Measurements from ENCODE around the gene TFAP2B.

Gene TFAP2B

DNA sequence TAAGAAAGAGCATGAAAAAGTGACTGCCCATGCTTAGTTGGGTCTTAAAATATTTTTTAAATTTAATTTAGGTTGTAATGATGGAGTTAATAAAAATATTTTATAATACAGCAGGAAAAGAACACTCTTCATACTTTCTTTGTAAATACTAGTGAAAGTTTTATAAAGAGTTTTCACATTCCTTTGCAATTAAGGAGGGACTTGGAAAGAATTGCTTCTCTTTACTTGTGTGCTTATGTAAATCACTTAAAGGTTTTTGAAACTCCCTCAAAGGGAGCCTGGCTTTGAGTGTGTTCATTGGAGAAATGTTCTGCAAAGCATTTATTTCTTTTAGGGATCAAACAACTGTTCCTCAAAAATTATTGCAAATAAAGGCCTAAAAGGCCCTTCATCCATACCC lies 11.6 kb upstream of the TFAP2B start:
- no peaks in the 10 kb centered on the region for H3K36me3 ChIP-seq (ENCODE audit: control insufficient read depth in 1 of 2, insufficient read depth in 2 of 2, low read depth in 1 of 2, low read length in 2 of 2)
- no peak overlapping the region for H3K4ac ChIP-seq (ENCODE audit: low read depth in 1 of 2, low read length in 2 of 2)
- no peak overlapping the region for H3K23ac ChIP-seq (ENCODE audit: low read length in 2 of 2)
- no peak overlapping the region for H3K9ac ChIP-seq (ENCODE audit: low read length)
- no peak overlapping the region for H3K14ac ChIP-seq (ENCODE audit: low read length in 2 of 2)
- H3K4me2 ChIP-seq (ENCODE audit: low read length, poor library complexity, severe bottlenecking), result no peak overlapping the region
- no peaks in the 10 kb centered on the region for H3K4me1 ChIP-seq (ENCODE audit: control insufficient read depth, insufficient read depth, low read depth, low read length)
- H3K27me3 ChIP-seq (ENCODE audit: control insufficient read depth in 1 of 2, insufficient read depth in 1 of 2, low read length in 2 of 2), result no peaks in the 10 kb centered on the region
- H2BK5ac ChIP-seq (ENCODE audit: low read depth, low read length, poor library complexity, severe bottlenecking), result no peak overlapping the region
- no peak overlapping the region for H3K27ac ChIP-seq (ENCODE audit: low read length, poor library complexity, severe bottlenecking)
- H3K79me1 ChIP-seq (replicated peaks; ENCODE audit: low read length, poor library complexity, severe bottlenecking), result no peaks in the 10 kb centered on the region
- DNase-seq, result no peak
- no peak overlapping the region for H2BK15ac ChIP-seq (ENCODE audit: low read depth, poor library complexity, severe bottlenecking)
- H2BK120ac ChIP-seq (ENCODE audit: low read depth, low read length), result no peak overlapping the region
- H4K8ac ChIP-seq (ENCODE audit: low read length), result no peak overlapping the region
- H3K4me3 ChIP-seq (ENCODE audit: insufficient read depth in 1 of 2, low read depth in 1 of 2, low read length in 2 of 2), result no peak overlapping the region
- no peak overlapping the region for H3K18ac ChIP-seq (ENCODE audit: low read depth in 1 of 2, low read length in 2 of 2)
- H4K91ac ChIP-seq (ENCODE audit: low read length), result no peak overlapping the region
- no peak overlapping the region for H2AK5ac ChIP-seq (ENCODE audit: low read length, severe bottlenecking)
- H3K9me3 ChIP-seq (ENCODE audit: control insufficient read depth, low read length), result no peaks in the 10 kb centered on the region
- no peak overlapping the region for H2BK12ac ChIP-seq (ENCODE audit: low read length in 2 of 2)
- H2AFZ ChIP-seq (ENCODE audit: low read depth, low read length), result no peak overlapping the region

DNA sequence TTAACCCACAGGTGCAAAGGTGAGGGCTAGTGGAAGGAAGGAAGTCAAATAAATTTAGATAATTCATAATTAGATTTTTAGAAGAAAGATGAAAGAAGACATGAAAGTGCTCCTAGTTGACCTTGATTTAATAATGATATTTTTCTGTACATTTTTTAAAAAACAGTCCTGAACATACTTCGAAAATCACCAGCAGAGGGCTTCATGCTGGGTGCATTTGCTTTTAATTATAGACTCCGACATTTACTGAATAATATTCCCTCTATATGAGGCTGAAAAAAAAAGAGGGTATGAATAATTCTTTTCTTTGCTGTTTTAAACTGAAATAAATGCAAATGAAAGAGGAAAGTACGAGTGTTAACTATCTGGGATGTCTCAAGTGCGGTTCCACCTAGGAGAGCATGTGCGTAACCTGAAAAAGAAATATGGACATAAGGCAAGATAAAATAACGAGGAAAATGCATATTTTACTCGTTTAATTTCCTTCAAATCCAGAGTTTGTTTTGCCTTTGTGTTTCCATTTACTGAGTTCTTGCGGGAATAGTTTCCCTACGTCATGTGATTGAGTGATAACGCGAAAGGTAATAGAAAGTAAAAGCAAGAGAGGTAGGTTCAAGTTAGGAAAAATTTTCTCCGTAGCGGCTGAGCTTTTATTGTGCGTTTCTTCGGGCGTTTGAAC lies 3.1 kb upstream of the TFAP2B start:
- H3K4me2 ChIP-seq (ENCODE audit: low read length, poor library complexity, severe bottlenecking), result peak overlapping the region; percentile 89
- H3K18ac ChIP-seq (ENCODE audit: low read depth in 1 of 2, low read length in 2 of 2), result no peak overlapping the region
- no peaks in the 10 kb centered on the region for H3K36me3 ChIP-seq (ENCODE audit: control insufficient read depth in 1 of 2, insufficient read depth in 2 of 2, low read depth in 1 of 2, low read length in 2 of 2)
- H3K9me3 ChIP-seq (ENCODE audit: control insufficient read depth, low read length), result no peaks in the 10 kb centered on the region
- DNase-seq, result peak; percentile 9
- H3K4me1 ChIP-seq (ENCODE audit: control insufficient read depth, insufficient read depth, low read depth, low read length), result peaks cover 11% of the 10 kb centered on the region
- H2BK120ac ChIP-seq (ENCODE audit: low read depth, low read length), result no peak overlapping the region
- H2AFZ ChIP-seq (ENCODE audit: low read depth, low read length), result no peak overlapping the region
- H2BK12ac ChIP-seq (ENCODE audit: low read length in 2 of 2), result no peak overlapping the region
- no peak overlapping the region for H3K23ac ChIP-seq (ENCODE audit: low read length in 2 of 2)
- H2BK15ac ChIP-seq (ENCODE audit: low read depth, poor library complexity, severe bottlenecking), result no peak overlapping the region
- H3K27me3 ChIP-seq (ENCODE audit: control insufficient read depth in 1 of 2, insufficient read depth in 1 of 2, low read length in 2 of 2), result peaks cover 35 to 47% of the 10 kb centered on the region in 2 experiments
- H4K91ac ChIP-seq (ENCODE audit: low read length), result no peak overlapping the region
- no peaks in the 10 kb centered on the region for H3K79me1 ChIP-seq (replicated peaks; ENCODE audit: low read length, poor library complexity, severe bottlenecking)
- H3K4me3 ChIP-seq (ENCODE audit: insufficient read depth in 1 of 2, low read depth in 1 of 2, low read length in 2 of 2), result peak overlapping the region; percentile 37 to 82
- H3K4ac ChIP-seq (ENCODE audit: low read depth in 1 of 2, low read length in 2 of 2), result no peak overlapping the region
- no peak overlapping the region for H3K14ac ChIP-seq (ENCODE audit: low read length in 2 of 2)
- H2AK5ac ChIP-seq (ENCODE audit: low read length, severe bottlenecking), result no peak overlapping the region
- H2BK5ac ChIP-seq (ENCODE audit: low read depth, low read length, poor library complexity, severe bottlenecking), result no peak overlapping the region
- peak overlapping the region; percentile 74 for H3K9ac ChIP-seq (ENCODE audit: low read length)
- WGBS, result 29% methylated on average over 12 of the region's 16 CpGs
- H4K8ac ChIP-seq (ENCODE audit: low read length), result no peak overlapping the region
- no peak overlapping the region for H3K27ac ChIP-seq (ENCODE audit: low read length, poor library complexity, severe bottlenecking)

DNA sequence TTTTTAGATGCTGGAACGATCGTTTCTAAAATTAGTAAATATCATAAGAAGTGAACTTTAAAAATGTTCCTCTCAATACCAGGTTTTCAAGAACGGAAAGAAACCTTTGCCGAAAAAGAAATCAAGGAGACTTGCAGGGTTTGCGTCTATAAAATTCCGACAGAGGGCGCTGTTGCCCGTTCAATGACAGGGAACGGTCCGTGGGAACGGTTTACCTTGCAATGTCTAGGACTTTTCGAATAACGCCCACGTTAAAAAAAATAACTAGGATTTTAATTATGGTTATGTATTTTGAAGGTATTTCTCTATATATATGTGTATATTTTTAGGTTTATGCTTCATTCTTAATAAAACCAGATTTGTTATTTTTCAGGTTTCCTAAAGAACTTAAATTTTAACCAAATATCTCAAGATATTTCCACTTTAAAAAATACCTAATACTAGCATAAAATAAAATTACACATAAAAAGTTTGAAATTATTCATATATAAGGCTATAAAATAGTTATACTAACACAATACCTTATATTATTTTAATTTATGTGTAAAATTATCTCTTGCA lies 2.5 kb upstream of the TFAP2B start:
- 2% methylated on average over 9 of the region's 14 CpGs for WGBS
- H3K4me2 ChIP-seq (ENCODE audit: low read length, poor library complexity, severe bottlenecking), result peak overlapping the region; percentile 89
- peak; percentile 57 for DNase-seq
- peaks cover 11% of the 10 kb centered on the region for H3K4me1 ChIP-seq (ENCODE audit: control insufficient read depth, insufficient read depth, low read depth, low read length)
- H2BK120ac ChIP-seq (ENCODE audit: low read depth, low read length), result no peak overlapping the region
- H3K9ac ChIP-seq (ENCODE audit: low read length), result peak overlapping the region; percentile 74
- no peaks in the 10 kb centered on the region for H3K79me1 ChIP-seq (replicated peaks; ENCODE audit: low read length, poor library complexity, severe bottlenecking)
- no peak overlapping the region for H2BK12ac ChIP-seq (ENCODE audit: low read length in 2 of 2)
- H2AFZ ChIP-seq (ENCODE audit: low read depth, low read length), result no peak overlapping the region
- H3K18ac ChIP-seq (ENCODE audit: low read depth in 1 of 2, low read length in 2 of 2), result no peak overlapping the region
- H3K14ac ChIP-seq (ENCODE audit: low read length in 2 of 2), result no peak overlapping the region
- H3K36me3 ChIP-seq (ENCODE audit: control insufficient read depth in 1 of 2, insufficient read depth in 2 of 2, low read depth in 1 of 2, low read length in 2 of 2), result no peaks in the 10 kb centered on the region
- H3K27me3 ChIP-seq (ENCODE audit: control insufficient read depth in 1 of 2, insufficient read depth in 1 of 2, low read length in 2 of 2), result peaks cover 41 to 53% of the 10 kb centered on the region in 2 experiments
- H3K23ac ChIP-seq (ENCODE audit: low read length in 2 of 2), result no peak overlapping the region
- no peak overlapping the region for H2BK5ac ChIP-seq (ENCODE audit: low read depth, low read length, poor library complexity, severe bottlenecking)
- no peak overlapping the region for H2AK5ac ChIP-seq (ENCODE audit: low read length, severe bottlenecking)
- H3K4ac ChIP-seq (ENCODE audit: low read depth in 1 of 2, low read length in 2 of 2), result no peak overlapping the region
- H2BK15ac ChIP-seq (ENCODE audit: low read depth, poor library complexity, severe bottlenecking), result no peak overlapping the region
- no peak overlapping the region for H4K91ac ChIP-seq (ENCODE audit: low read length)
- peak overlapping the region in 1 of 2 experiments; percentile 82 for H3K4me3 ChIP-seq (ENCODE audit: insufficient read depth in 1 of 2, low read depth in 1 of 2, low read length in 2 of 2)
- H3K9me3 ChIP-seq (ENCODE audit: control insufficient read depth, low read length), result no peaks in the 10 kb centered on the region
- H4K8ac ChIP-seq (ENCODE audit: low read length), result no peak overlapping the region
- H3K27ac ChIP-seq (ENCODE audit: low read length, poor library complexity, severe bottlenecking), result no peak overlapping the region

DNA sequence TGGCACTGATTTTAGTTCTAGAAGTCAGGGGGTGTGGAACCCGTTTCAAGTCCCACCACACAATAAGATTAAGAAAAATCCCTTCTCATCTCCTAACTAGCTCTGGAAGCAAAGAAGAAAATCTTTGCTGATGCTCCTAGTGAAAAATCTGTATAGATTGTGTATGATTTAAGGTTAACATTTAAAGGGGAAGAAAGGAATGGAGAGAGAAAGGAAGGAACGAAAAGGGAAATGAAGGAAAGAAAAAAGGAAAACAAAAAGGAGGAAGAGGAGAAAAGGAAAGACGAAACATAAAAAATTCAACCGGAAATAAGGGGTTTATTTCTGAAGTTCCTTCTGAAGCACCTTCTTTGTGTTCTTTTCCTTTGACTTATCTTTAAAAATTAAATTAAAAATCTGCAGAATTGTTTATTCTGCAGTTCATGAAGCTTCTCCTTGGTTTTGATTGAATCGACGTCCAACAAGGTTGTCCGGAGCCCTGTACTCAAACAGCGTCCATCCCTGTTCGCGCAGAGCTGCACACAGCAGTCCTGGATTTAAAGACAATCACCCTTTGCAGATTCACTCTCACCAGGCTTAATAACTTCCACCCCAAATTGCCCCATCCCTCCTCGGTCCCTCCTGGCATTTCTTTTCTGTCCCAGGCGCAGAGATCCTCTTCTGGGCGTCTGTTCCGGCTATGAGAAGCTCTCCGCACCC lies 1.6 kb upstream of the TFAP2B start:
- Histone ChIP-seq H2BK5ac (ENCODE audit: low read depth, low read length, poor library complexity, severe bottlenecking) (no peak overlapping the region), H3K4me2 (ENCODE audit: low read length, poor library complexity, severe bottlenecking) (peak overlapping the region; percentile 45), H3K36me3 (ENCODE audit: control insufficient read depth in 1 of 2, insufficient read depth in 2 of 2, low read depth in 1 of 2, low read length in 2 of 2) (no peaks in the 10 kb centered on the region), H3K27ac (ENCODE audit: low read length, poor library complexity, severe bottlenecking) (no peak overlapping the region), H3K14ac (ENCODE audit: low read length in 2 of 2) (no peak overlapping the region), H3K4me1 (ENCODE audit: control insufficient read depth, insufficient read depth, low read depth, low read length) (peaks cover 13% of the 10 kb centered on the region), H4K8ac (ENCODE audit: low read length) (no peak overlapping the region), H2AFZ (ENCODE audit: low read depth, low read length) (no peak overlapping the region), H2BK120ac (ENCODE audit: low read depth, low read length) (no peak overlapping the region), H2AK5ac (ENCODE audit: low read length, severe bottlenecking) (no peak overlapping the region), H3K4me3 (ENCODE audit: insufficient read depth in 1 of 2, low read depth in 1 of 2, low read length in 2 of 2) (no peak overlapping the region), H3K9ac (ENCODE audit: low read length) (no peak overlapping the region), H2BK15ac (ENCODE audit: low read depth, poor library complexity, severe bottlenecking) (no peak overlapping the region), H2BK12ac (ENCODE audit: low read length in 2 of 2) (no peak overlapping the region), H3K4ac (ENCODE audit: low read depth in 1 of 2, low read length in 2 of 2) (no peak overlapping the region), H3K9me3 (ENCODE audit: control insufficient read depth, low read length) (no peaks in the 10 kb centered on the region), H3K18ac (ENCODE audit: low read depth in 1 of 2, low read length in 2 of 2) (no peak overlapping the region), H3K79me1 (replicated peaks; ENCODE audit: low read length, poor library complexity, severe bottlenecking) (no peaks in the 10 kb centered on the region), H4K91ac (ENCODE audit: low read length) (no peak overlapping the region), H3K27me3 (ENCODE audit: control insufficient read depth in 1 of 2, insufficient read depth in 1 of 2, low read length in 2 of 2) (peaks cover 50 to 62% of the 10 kb centered on the region in 2 experiments), H3K23ac (ENCODE audit: low read length in 2 of 2) (no peak overlapping the region)
- no peak for DNase-seq
- WGBS, result 18% methylated on average over 12 of the region's 15 CpGs
